GM12878 (cell line): ENCODE measurements around the gene KRTAP24-1. TPM values are rescaled to one million over a fixed set of nuclear protein-coding genes. Genes with fewer than 3 reads are reported as not detected.
A peak's percentile ranks its signal among the peaks of the same experiment; 100 is the strongest.

Source experiments
- ATAC-seq: fragments of 200-7000 bp; cut with Tn5 transposase; 3 replicates; pipeline ENCODE4 v1.9.1; 2020; ENCODE audit warnings: mild to moderate bottlenecking, moderate library complexity
- BruUV-seq: library from RNA; stranded (reverse); fragments of 400-500 nt; replicated peaks from 2 replicates; lab custom pipeline; 2021; lab: Mats Ljungman, UMichigan
- CTCF ChIA-PET: fragments of 300-600 bp; sonication (Branson Sonifier 250); formaldehyde crosslinking; extraction: SDS; loops from one replicate; lab custom pipeline; 2021; ENCODE audit warnings: inconsistent platforms; lab: Yijun Ruan, JAX
- POLR2A ChIA-PET: fragments of 350-600 bp; formaldehyde crosslinking; extraction: SDS; loops from one replicate; lab custom pipeline; 2021; ENCODE audit warnings: inconsistent platforms; lab: Charles Lee
- RAD21 ChIA-PET: fragments of 300-600 bp; sonication (Branson Sonifier 250); formaldehyde crosslinking; loops from one replicate; lab custom pipeline; 2023; ENCODE audit warnings: antibody characterized with exemption; ENCODE audit not compliant: unreplicated experiment; lab: Charles Lee
- SMC1A ChIA-PET: fragments of 300-600 bp; sonication (Branson Sonifier 250); formaldehyde crosslinking; loops from one replicate; lab custom pipeline; 2023; ENCODE audit not compliant: unreplicated experiment, uncharacterized antibody; lab: Charles Lee
- DNase-seq: peaks from one replicate; pipeline ENCODE4 v3.0.0-alpha.2; 2011; ENCODE audit warnings: low read depth, low spot score
- FAIRE-seq: peaks from 3 replicates; lab custom pipeline; 2011; peaks lifted over from hg19 to GRCh38; lab: Jason Lieb, UNC
- H2AFZ ChIP-seq: 2 replicates; pipeline ENCODE4 v1.6.0; 2011; ENCODE audit warnings: low read depth, low read length, control low read depth; ENCODE audit not compliant: control insufficient read depth
- H3K27ac ChIP-seq: 2 replicates; pipeline ENCODE4 v1.5.1; 2011; ENCODE audit warnings: control low read depth; ENCODE audit not compliant: control insufficient read depth, insufficient read depth
- H3K27me3 ChIP-seq, 2 experiments: replicated peaks in 1 of 2; 2 replicates each; pipeline versions ENCODE4 v1.6.0 to v1.6.1; 2011; ENCODE audit warnings: low read length in 1 of 2; ENCODE audit not compliant: control insufficient read depth in 2 of 2, insufficient read depth in 2 of 2
- H3K36me3 ChIP-seq, 2 experiments: 2 replicates each; pipeline ENCODE4 v1.5.1; 2011; ENCODE audit warnings: low read length in 1 of 2; ENCODE audit not compliant: control insufficient read depth in 2 of 2, insufficient read depth in 2 of 2
- H3K4me1 ChIP-seq: 2 replicates; pipeline ENCODE4 v1.6.1; 2011; ENCODE audit warnings: mild to moderate bottlenecking, low read length, moderate library complexity, mixed read lengths; ENCODE audit not compliant: control insufficient read depth, insufficient read depth
- H3K4me2 ChIP-seq: 2 replicates; pipeline ENCODE4 v1.6.0; 2011; ENCODE audit warnings: control low read depth; ENCODE audit not compliant: control insufficient read depth, insufficient read depth
- H3K4me3 ChIP-seq: fragments of 200-600 bp; sonication (generic); 2 replicates; pipeline ENCODE4 v1.5.1; 2016
- H3K79me2 ChIP-seq: 2 replicates; pipeline ENCODE4 v1.6.0; 2011; ENCODE audit warnings: low read length; ENCODE audit not compliant: control insufficient read depth, insufficient read depth
- H3K9ac ChIP-seq: 2 replicates; pipeline ENCODE4 v1.8.0; 2011; ENCODE audit warnings: low read length, control low read depth, mixed read lengths; ENCODE audit not compliant: control insufficient read depth, insufficient read depth
- H3K9me3 ChIP-seq: replicated peaks from 3 replicates; pipeline ENCODE4 v1.5.1; 2011; ENCODE audit warnings: mild to moderate bottlenecking, low read length; ENCODE audit not compliant: control insufficient read depth, insufficient read depth
- H4K20me1 ChIP-seq: 2 replicates; pipeline ENCODE4 v1.6.0; 2011; ENCODE audit not compliant: control insufficient read depth, insufficient read depth
- BCL3 ChIP-seq: IDR thresholded peaks from 2 replicates; pipeline ENCODE4 v1.6.1; 2011; ENCODE audit warnings: borderline replicate concordance, low read depth, mild to moderate bottlenecking, moderate library complexity, low read length; ENCODE audit not compliant: insufficient read depth, poor library complexity, severe bottlenecking
- POLR2AphosphoS2 ChIP-seq: IDR thresholded peaks from 2 replicates; pipeline ENCODE4 v1.6.1; 2011; ENCODE audit warnings: low read depth, mild to moderate bottlenecking, low read length, improper control_type of control experiment, moderate library complexity
- TCF7 ChIP-seq: IDR thresholded peaks from 2 replicates; pipeline ENCODE4 v1.6.1; 2014; ENCODE audit warnings: antibody characterized with exemption, borderline replicate concordance
- ZNF622 ChIP-seq: fragments of 450-650 bp; IDR thresholded peaks from 2 replicates; pipeline ENCODE4 v1.6.1; 2017; ENCODE audit warnings: mild to moderate bottlenecking, inconsistent platforms
- WGBS: methylation state at CpG from one replicate; pipeline ENCODE4 v1.1.6; 2016; ENCODE audit warnings: low lambda C conversion rate; ENCODE audit not compliant: insufficient replicate concordance, insufficient coverage; ENCODE audit errors: missing lambda C conversion rate; 5-methylcytosine and 5-hydroxymethylcytosine counted together
- in situ Hi-C: fragments of 300-500 bp; cut with MboI; formaldehyde crosslinking; loops from 9 replicates; pipeline ENCODE4 v1.14.3; 2018; ENCODE audit warnings: mixed read lengths
- intact Hi-C: fragments of 100-400 bp; cut with micrococcal nuclease; formaldehyde crosslinking; loops from one replicate; pipeline ENCODE4 v1.14.2; 2022; ENCODE audit not compliant: unreplicated experiment
- polyA plus RNA-seq, 11 experiments: library from polyadenylated mRNA; depleted of rRNA in 4 of 11; unstranded in 6 of 11; stranded (reverse) in 5 of 11; fragments of >200 nt; fragmentation: Nextera tagmentation in 4 of 11; fragmentation: Illumina TruSeq in 1 of 11; extraction: Ambion mirVana in 4 of 11; extraction: Trizol in 1 of 11; gene quantifications; 1 replicate in 1 of 11; 2 replicates in 10 of 11; pipeline versions ENCODE4 v1.2.1 to v1.2.3, GENCODE V29; 2011 to 2016; ENCODE audit warnings: inconsistent platforms in 2 of 11, missing spikeins in 2 of 11, low read depth in 1 of 11
- total RNA-seq, 4 experiments: library from RNA; depleted of rRNA in 3 of 4; stranded (reverse); fragments of >200 nt in 3 of 4; fragmentation: Illumina TruSeq in 1 of 4; extraction: Trizol in 1 of 4; gene quantifications; 2 replicates each; pipeline versions ENCODE4 v1.2.1 to v1.2.3, GENCODE V29; 2013 to 2021
- TF ChIP-seq, protein P1 (sequence below): fragments of 450-650 bp; IDR thresholded peaks from 2 replicates; pipeline ENCODE4 v1.6.1; 2017; ENCODE audit warnings: low read depth, mild to moderate bottlenecking, moderate library complexity
- TF ChIP-seq, protein P2 (sequence below), 3 experiments: IDR thresholded peaks in 2 of 3; conservative IDR thresholded peaks in 1 of 3; 2 replicates each; pipeline ENCODE4 v1.5.1; 2011; ENCODE audit warnings: low read depth in 3 of 3, low read length in 3 of 3, mild to moderate bottlenecking in 3 of 3, control low read depth in 2 of 3, moderate library complexity in 2 of 3, inconsistent platforms in 1 of 3, mixed read lengths in 1 of 3; ENCODE audit not compliant: control insufficient read depth in 2 of 3, insufficient read depth in 1 of 3; ENCODE audit errors: extremely low read depth in 1 of 3

KRTAP24-1 gene
- total and polyA plus RNA-seq, 10 of the 15 experiments (the other 5 are each of a cell fraction or from before 2014, with no cell fraction given): not detected

DNA sequence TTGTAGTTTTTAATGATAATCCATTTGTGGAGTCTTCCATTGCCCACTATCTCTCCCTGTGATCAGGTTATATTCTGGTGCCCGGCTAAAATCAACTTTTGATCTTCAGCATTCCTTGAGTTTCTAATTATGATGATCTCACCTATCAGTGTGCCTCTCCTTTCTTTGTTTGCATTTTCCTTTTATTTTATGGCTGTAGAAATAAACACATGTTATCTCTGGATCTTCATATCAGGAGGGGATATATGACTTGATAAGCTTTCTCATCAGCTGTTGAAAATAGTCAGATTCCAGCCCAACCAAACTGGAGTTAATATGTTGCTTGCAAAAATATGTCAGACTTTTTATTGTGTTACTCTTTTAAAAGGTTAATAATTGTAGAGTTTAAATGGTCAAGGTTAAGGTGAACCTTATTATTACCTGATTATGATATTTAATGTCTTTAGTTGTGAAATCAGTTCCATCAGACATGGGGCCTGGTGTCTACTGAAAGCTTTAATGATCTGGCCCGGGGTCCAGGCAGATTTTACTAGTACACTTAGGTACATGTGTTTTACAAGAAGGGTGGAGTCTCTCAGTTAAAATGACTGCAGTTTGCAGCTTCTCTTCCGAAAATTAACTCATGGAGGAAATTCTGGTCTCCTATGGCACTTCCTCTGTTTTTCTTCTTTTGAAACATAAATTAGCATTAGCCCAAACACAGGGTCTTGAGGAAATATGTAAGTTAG lies 12.8 kb downstream of the KRTAP24-1 start (continued):
- TF ChIP-seq, protein P1, sequence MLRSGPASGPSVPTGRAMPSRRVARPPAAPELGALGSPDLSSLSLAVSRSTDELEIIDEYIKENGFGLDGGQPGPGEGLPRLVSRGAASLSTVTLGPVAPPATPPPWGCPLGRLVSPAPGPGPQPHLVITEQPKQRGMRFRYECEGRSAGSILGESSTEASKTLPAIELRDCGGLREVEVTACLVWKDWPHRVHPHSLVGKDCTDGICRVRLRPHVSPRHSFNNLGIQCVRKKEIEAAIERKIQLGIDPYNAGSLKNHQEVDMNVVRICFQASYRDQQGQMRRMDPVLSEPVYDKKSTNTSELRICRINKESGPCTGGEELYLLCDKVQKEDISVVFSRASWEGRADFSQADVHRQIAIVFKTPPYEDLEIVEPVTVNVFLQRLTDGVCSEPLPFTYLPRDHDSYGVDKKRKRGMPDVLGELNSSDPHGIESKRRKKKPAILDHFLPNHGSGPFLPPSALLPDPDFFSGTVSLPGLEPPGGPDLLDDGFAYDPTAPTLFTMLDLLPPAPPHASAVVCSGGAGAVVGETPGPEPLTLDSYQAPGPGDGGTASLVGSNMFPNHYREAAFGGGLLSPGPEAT: no peak

DNA sequence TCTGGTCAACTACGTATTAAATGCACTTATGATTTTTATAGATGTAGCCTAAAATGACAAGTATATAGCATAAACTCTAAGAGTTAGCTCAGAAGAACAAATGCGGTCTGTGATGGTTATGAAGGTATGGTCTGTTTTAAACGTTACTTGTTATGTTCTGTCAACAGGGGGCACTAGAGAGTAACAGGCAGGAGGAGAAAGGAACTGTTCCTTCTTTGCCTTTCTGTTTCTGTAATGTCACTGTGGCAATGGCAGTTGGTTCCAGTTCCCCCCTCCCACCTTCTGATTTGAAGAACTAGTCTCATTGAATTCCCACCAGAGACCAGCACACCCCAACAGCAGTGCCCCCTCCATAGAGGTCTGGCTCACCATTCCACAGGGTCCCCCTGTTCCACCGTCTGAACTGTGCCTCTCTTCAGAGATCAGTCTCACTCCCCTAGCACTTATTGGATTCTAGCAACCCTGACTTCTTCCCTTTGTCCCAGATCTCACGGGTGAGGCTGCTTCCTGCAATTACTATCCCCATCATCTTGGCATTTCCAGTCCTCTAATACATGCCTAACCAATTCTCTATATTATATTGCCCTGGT lies 14.0 kb downstream of the KRTAP24-1 start:
- no peak for DNase-seq
- CTCF ChIA-PET: no interaction called here
- RAD21 ChIA-PET: no interaction called here
- Histone ChIP-seq H3K9ac (no peak overlapping the region), H3K27ac (no peak overlapping the region), H2AFZ (no peak overlapping the region), H3K9me3 (no peaks in the 10 kb centered on the region), H3K4me2 (no peak overlapping the region), H3K79me2 (no peaks in the 10 kb centered on the region), H3K27me3 (no peaks in the 10 kb centered on the region), H3K36me3 (no peaks in the 10 kb centered on the region), H4K20me1 (no peaks in the 10 kb centered on the region), H3K4me1 (no peaks in the 10 kb centered on the region), H3K4me3 (no peak overlapping the region)
- WGBS: 20% methylated on average over 5 of the region's 5 CpGs
- TF ChIP-seq POLR2AphosphoS2: no peak
- no peak for TF ChIP-seq BCL3
- TF ChIP-seq, protein P2, sequence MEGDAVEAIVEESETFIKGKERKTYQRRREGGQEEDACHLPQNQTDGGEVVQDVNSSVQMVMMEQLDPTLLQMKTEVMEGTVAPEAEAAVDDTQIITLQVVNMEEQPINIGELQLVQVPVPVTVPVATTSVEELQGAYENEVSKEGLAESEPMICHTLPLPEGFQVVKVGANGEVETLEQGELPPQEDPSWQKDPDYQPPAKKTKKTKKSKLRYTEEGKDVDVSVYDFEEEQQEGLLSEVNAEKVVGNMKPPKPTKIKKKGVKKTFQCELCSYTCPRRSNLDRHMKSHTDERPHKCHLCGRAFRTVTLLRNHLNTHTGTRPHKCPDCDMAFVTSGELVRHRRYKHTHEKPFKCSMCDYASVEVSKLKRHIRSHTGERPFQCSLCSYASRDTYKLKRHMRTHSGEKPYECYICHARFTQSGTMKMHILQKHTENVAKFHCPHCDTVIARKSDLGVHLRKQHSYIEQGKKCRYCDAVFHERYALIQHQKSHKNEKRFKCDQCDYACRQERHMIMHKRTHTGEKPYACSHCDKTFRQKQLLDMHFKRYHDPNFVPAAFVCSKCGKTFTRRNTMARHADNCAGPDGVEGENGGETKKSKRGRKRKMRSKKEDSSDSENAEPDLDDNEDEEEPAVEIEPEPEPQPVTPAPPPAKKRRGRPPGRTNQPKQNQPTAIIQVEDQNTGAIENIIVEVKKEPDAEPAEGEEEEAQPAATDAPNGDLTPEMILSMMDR (IDR thresholded peaks at IDR 0.05 in 2 of 3, conservative IDR thresholded peaks at IDR 0.05 in 1 of 3; ENCODE audit: control insufficient read depth in 2 of 3, extremely low read depth in 1 of 3, insufficient read depth in 1 of 3, low read depth in 3 of 3, low read length in 3 of 3): peak in 1 of 3 experiments; percentile 29; a peak in 2 of 6 replicates
- TF ChIP-seq TCF7: no peak
- no peak for TF ChIP-seq ZNF622
- in situ Hi-C loops (no loop called here), intact Hi-C loops (no loop called here)
- POLR2A ChIA-PET: no interaction called here
- no peak for FAIRE-seq
- SMC1A ChIA-PET: interaction anchor here (0.5 kb wide), 1 partner anchor 24 kb away, joined by 3 read pairs; no protein-coding TSS in a partner anchor
- BruUV-seq: no TSS peak
- peak; percentile 32; the same call in 1 of the 3 replicates for ATAC-seq
